Esophagus muscularis mucosa (tissue), 4 donors: Measurements from ENCODE around the gene TAF11. TPM values are rescaled to one million over a fixed set of nuclear protein-coding genes. Genes with fewer than 3 reads are reported as not detected.
"Not testable (repeated sequence)": the region's sequence is repeated elsewhere in the genome, so short reads cannot be mapped to it uniquely, and the experiment has no call there.

Experiments
- DNase-seq: peaks from one replicate; pipeline ENCODE4 v3.0.0-alpha.2; 2017; ENCODE audit errors: extremely low spot score
- H3K27ac ChIP-seq, 4 donors: fragments of 200-600 bp; sonication (generic); replicated peaks in 1 of 4; 1 replicate in 3 of 4; 2 replicates in 1 of 4; pipeline ENCODE4 v1.5.1; 2016 to 2019; ENCODE audit warnings: mild to moderate bottlenecking in 1 of 4
- H3K27me3 ChIP-seq, 4 donors: fragments of 200-600 bp; sonication (generic); one replicate each; pipeline versions ENCODE4 v1.5.1 to v1.6.0; 2016 to 2019
- H3K36me3 ChIP-seq, 4 donors: fragments of 200-600 bp; sonication (generic); one replicate each; pipeline ENCODE4 v1.5.1; 2016 to 2019
- H3K4me1 ChIP-seq, 4 donors: fragments of 200-600 bp; sonication (generic); one replicate each; pipeline ENCODE4 v1.5.1; 2016 to 2019
- H3K4me3 ChIP-seq, 4 donors: fragments of 200-600 bp; sonication (generic); 1 replicate in 2 of 4; 2 replicates in 2 of 4; pipeline ENCODE4 v1.5.1; 2016 to 2019; ENCODE audit warnings: mild to moderate bottlenecking in 4 of 4, moderate library complexity in 1 of 4
- H3K9me3 ChIP-seq, 4 donors: fragments of 200-600 bp; sonication (generic); 1 replicate in 3 of 4; 2 replicates in 1 of 4; pipeline ENCODE4 v1.5.1; 2016 to 2019
- EP300 ChIP-seq: sonication (generic); formaldehyde crosslinking; IDR thresholded peaks from one replicate; pipeline ENCODE4 v1.6.1; 2017; ENCODE audit warnings: antibody characterized with exemption
- POLR2A ChIP-seq: fragments of 450-650 bp; IDR thresholded peaks from one replicate; pipeline ENCODE4 v1.6.1; 2017; ENCODE audit warnings: antibody characterized with exemption, moderate library complexity, mild to moderate bottlenecking, low read depth
- POLR2AphosphoS5 ChIP-seq, 2 donors: sonication (generic); formaldehyde crosslinking; IDR thresholded peaks; one replicate each; pipeline ENCODE4 v1.6.1; 2017; ENCODE audit warnings: antibody characterized with exemption in 2 of 2
- WGBS: methylation state at CpG from one replicate; pipeline ENCODE4 v1.1.5; 2018; 5-methylcytosine and 5-hydroxymethylcytosine counted together
- intact Hi-C: fragments of 100-400 bp; cut with DNase I; formaldehyde crosslinking; loops from one replicate; pipeline ENCODE4 v1.15.1; 2023
- total RNA-seq, 4 donors: library from RNA; depleted of rRNA; stranded (reverse); fragments of >200 nt; gene quantifications; one replicate each; pipeline versions ENCODE4 v1.1.0 to v1.2.1, GENCODE V29; 2016
- TF ChIP-seq, protein P1 (sequence below), 3 experiments: fragments of 200-600 bp in 2 of 3; fragments of 450-650 bp in 1 of 3; sonication (generic) in 2 of 3; IDR thresholded peaks; one replicate each; pipeline ENCODE4 v1.5.1; 2017 to 2019; ENCODE audit warnings: antibody characterized with exemption in 3 of 3, mild to moderate bottlenecking in 2 of 3, moderate library complexity in 1 of 3

Gene TAF11
- total RNA-seq, 4 donors from 2014 or later = 18.2 to 26.2 (median 25.4) TPM

- Histone ChIP-seq H3K27ac (no peak overlapping the region), H3K27me3 (no peaks in the 10 kb centered on the region), H3K36me3 (peaks cover 34 to 94% (median 83%) of the 10 kb centered on the region in 4 donors), H3K4me3 (no peak overlapping the region), H3K9me3 (no peaks in the 10 kb centered on the region), H3K4me1 (no peaks in the 10 kb centered on the region)
- intact Hi-C loops = no loop called here
- no peak for TF ChIP-seq POLR2AphosphoS5 (IDR thresholded peaks at IDR 0.05)
- no peak for TF ChIP-seq EP300
- TF ChIP-seq, protein P1, sequence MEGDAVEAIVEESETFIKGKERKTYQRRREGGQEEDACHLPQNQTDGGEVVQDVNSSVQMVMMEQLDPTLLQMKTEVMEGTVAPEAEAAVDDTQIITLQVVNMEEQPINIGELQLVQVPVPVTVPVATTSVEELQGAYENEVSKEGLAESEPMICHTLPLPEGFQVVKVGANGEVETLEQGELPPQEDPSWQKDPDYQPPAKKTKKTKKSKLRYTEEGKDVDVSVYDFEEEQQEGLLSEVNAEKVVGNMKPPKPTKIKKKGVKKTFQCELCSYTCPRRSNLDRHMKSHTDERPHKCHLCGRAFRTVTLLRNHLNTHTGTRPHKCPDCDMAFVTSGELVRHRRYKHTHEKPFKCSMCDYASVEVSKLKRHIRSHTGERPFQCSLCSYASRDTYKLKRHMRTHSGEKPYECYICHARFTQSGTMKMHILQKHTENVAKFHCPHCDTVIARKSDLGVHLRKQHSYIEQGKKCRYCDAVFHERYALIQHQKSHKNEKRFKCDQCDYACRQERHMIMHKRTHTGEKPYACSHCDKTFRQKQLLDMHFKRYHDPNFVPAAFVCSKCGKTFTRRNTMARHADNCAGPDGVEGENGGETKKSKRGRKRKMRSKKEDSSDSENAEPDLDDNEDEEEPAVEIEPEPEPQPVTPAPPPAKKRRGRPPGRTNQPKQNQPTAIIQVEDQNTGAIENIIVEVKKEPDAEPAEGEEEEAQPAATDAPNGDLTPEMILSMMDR (IDR thresholded peaks at IDR 0.05) = no peak
- 90% methylated on average over 7 of the region's 7 CpGs for whole genome bisulfite sequencing
- DNase-seq = no peak
Observed at GRCh38 chr6:34855463-34855862, 32.4 kb downstream of the TAF11 start.

- Histone ChIP-seq H3K36me3 (peaks cover 23 to 77% (median 55%) of the 10 kb centered on the region in 4 donors), H3K27ac (no peak overlapping the region), H3K4me1 (no peaks in the 10 kb centered on the region), H3K4me3 (no peak overlapping the region), H3K27me3 (no peaks in the 10 kb centered on the region), H3K9me3 (no peaks in the 10 kb centered on the region)
- intact Hi-C loops = no loop called here
- 78% methylated on average over 4 of the region's 4 CpGs for WGBS
- TF ChIP-seq POLR2A (no peak), POLR2AphosphoS5 (IDR thresholded peaks at IDR 0.05) (no peak), EP300 (no peak)
- TF ChIP-seq, protein P1 (IDR thresholded peaks at IDR 0.05) = no peak
- DNase-seq = no peak
Observed at GRCh38 chr6:34852406-34853085, 35.3 kb downstream of the TAF11 start.

DNA sequence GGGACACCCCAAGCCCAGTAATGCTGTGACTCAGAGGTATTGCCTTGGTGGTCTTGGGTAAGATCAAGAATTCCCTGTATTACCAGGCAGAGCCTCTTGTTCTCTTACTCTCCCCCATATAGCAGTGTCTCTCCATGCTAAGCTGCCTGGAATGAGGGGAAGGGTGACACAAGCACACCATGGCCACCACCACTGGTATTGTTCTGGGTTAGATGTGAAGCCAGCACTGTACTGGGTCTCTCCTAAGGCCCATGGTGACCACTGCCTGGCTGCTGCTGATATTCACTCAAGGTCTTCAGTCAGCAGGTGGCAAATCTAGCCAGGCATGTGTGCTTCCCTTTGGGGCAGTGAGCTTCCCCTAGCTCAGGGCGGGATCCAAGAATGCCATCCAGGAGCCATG is 36.5 kb downstream of the TAF11 start:
- intact Hi-C loops = no loop called here
- TF ChIP-seq, protein P1 (IDR thresholded peaks at IDR 0.05) = no peak
- TF ChIP-seq POLR2AphosphoS5 (IDR thresholded peaks at IDR 0.05) = no peak
- no peak for TF ChIP-seq EP300
- TF ChIP-seq POLR2A = no peak
- H3K4me1 ChIP-seq = no peaks in the 10 kb centered on the region
- WGBS = 92% methylated on average over 1 of the region's 1 CpG
- H3K27ac ChIP-seq = no peak overlapping the region
- H3K4me3 ChIP-seq = no peak overlapping the region
- DNase-seq = no peak
- H3K9me3 ChIP-seq = no peaks in the 10 kb centered on the region
- H3K27me3 ChIP-seq = no peaks in the 10 kb centered on the region
- H3K36me3 ChIP-seq = peaks cover 11 to 65% (median 43%) of the 10 kb centered on the region in 4 donors

DNA sequence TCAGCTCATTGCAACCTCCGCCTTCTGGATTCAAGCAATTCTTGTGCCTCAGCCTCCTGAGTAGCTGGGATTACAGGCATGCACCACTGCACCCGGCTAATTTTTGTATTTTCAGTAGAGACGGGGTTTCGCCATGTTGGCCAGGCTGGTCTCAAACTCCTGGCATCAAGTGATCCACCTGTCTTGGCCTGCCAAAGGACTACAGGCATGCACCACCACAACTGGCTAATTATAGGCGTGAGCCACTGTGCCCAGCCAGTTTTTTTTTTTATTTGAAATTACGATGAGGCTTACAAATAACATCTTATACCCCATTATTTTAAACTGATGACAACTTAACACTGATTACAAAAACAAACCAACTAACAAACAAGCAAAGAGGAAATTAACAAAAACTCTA is 38.8 kb downstream of the TAF11 start:
- H3K27ac ChIP-seq, H3K4me1 ChIP-seq, intact Hi-C loops, H3K9me3 ChIP-seq, H3K27me3 ChIP-seq, H3K4me3 ChIP-seq, DNase-seq: not testable (repeated sequence)
- 96% methylated on average over 6 of the region's 6 CpGs for WGBS
- H3K36me3 ChIP-seq = peaks cover 0 to 52% (median 29%) of the 10 kb centered on the region in 4 donors

- no peaks in the 10 kb centered on the region for H3K27me3 ChIP-seq
- no peak overlapping the region for H3K27ac ChIP-seq
- peaks cover 0 to 4% (median 0%) of the 10 kb centered on the region in 4 donors for H3K4me1 ChIP-seq
- TF ChIP-seq, protein P1 (IDR thresholded peaks at IDR 0.05) = no peak
- no peak for TF ChIP-seq POLR2A
- TF ChIP-seq EP300 = no peak
- TF ChIP-seq POLR2AphosphoS5 (IDR thresholded peaks at IDR 0.05) = no peak
- no peak overlapping the region for H3K4me3 ChIP-seq
- no peaks in the 10 kb centered on the region for H3K9me3 ChIP-seq
- WGBS = 96% methylated on average over 15 of the region's 15 CpGs
- DNase-seq = no peak
- intact Hi-C loops = no loop called here
- H3K36me3 ChIP-seq = peaks cover 6 to 61% (median 39%) of the 10 kb centered on the region in 4 donors
Observed at GRCh38 chr6:34839666-34840352, 48.0 kb downstream of the TAF11 start.
